HG03432 (cell line): ENCODE data around the gene NUP85.
A peak's percentile ranks its signal among the peaks of the same experiment; 100 is the strongest.
"Not testable (repeated sequence)": the region's sequence is repeated elsewhere in the genome, so short reads cannot be mapped to it uniquely, and the experiment has no call there.

Experiments
- ATAC-seq: cut with Tn5 transposase; IDR thresholded peaks from one replicate; pipeline ENCODE4 v1.9.1; 2021; ENCODE audit warnings: mild to moderate bottlenecking, moderate library complexity; ENCODE audit not compliant: unreplicated experiment

NUP85 gene

DNA sequence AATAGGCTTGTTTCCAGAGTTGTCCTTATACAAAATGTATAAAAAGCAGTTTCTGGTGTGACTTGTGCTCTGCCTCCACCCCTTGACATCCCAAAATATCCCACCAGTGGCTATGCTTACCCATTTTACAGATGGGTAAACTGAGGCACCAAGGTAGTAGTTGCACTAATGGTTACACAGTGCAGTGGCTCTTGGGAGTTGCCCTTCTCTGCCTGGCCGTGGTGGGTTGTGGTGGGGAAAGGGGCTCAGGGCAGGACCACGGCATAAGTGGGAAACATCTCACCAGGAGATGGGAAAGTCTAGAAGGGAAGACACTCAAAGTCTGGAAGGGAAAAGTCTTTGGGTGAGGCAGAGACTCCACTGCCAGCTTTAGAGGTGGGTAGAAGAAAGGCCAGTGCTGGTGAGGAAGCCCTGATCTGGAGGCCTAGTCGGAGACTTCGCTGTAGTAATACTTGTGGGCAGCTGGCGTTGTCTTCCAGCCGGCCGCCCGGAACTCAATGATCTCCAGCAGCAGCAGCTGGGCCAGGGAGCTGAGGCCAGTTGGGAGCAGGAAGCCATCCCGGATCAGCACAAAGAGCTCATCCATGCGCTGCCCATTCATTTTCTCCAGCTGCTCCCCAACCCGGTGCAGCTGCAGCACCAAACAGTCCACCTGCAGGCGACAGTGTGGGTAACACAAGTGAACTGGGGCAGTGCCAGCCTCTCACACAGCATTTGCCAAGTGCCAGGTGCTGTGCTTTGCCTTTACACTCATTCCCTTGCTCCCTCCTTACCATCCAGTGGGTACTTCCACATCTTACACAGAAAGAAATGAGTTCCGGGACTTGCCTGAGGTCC, 61.1 kb downstream of the NUP85 start:
- no peak for ATAC-seq

DNA sequence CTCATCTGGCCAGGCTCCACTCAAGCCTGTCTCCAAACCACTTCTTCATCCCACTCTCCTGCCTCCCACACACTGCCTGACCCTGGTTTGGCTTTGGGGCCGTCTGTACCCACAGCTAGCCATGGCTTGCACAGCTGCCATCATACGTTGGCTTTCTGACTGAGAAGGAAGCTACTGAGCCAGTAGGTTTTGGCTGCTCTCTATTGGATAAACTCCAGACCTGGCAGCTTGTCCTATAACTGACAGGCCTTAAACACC, 61.6 kb downstream of the NUP85 start:
- ATAC-seq = no peak

DNA sequence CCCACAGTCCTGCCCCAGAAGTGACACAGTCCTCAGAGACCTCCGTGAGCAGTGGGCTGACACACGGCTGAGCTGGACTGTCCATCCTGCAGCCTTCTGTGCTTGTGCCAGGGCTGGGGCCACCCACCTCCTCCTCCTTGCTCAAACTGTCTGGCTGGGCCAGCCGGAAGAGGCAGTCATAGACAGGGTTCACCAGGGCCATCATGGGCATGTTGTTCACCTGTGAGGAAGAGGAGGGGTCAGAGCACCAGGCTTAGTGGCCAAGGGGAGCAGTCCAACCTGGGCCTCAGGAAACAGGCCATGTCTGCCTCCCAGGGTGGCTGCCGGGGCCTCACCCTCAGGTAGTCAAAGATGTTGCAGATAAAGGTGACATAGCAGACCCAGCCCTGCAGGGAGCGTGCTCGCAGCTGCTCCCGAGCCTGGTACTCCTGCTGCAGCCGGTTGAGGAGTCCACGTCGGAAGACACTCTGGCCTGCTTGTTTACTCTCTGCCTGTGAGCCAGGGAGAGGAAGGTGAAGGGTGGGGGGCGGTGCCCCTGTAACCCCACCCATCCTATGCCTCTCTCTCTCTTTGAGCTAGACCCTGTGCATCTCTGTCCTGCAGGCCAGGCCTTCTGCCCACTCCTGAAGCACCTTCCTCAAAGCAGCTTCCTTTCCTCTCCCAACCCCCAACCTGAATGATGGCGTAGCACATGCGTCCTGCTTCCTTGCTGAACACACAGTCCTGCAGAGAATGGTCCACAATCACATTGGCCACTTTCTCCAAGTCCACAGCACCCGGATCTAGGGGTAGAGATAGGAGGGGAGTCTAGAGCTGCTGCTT, 62.1 kb downstream of the NUP85 start:
- no peak for ATAC-seq

DNA sequence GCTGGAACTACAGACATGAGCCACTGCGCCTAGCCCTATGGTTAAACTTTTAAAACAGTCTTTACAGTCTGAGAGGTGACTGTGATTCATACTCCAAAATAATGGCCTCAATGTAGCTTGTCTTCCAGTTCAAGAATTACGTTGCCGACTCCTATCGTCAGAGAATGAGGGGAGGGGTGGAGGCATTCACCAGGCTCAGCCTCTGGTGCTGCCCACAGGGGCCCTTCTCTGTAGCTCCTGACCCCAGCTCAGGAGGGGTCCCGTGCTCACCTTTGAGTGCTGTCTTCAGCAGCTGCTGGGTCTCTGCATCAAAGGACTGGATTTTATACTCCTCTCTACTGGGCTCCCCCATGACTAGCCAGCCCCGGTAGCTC, 64.4 kb downstream of the NUP85 start:
- ATAC-seq = no peak

DNA sequence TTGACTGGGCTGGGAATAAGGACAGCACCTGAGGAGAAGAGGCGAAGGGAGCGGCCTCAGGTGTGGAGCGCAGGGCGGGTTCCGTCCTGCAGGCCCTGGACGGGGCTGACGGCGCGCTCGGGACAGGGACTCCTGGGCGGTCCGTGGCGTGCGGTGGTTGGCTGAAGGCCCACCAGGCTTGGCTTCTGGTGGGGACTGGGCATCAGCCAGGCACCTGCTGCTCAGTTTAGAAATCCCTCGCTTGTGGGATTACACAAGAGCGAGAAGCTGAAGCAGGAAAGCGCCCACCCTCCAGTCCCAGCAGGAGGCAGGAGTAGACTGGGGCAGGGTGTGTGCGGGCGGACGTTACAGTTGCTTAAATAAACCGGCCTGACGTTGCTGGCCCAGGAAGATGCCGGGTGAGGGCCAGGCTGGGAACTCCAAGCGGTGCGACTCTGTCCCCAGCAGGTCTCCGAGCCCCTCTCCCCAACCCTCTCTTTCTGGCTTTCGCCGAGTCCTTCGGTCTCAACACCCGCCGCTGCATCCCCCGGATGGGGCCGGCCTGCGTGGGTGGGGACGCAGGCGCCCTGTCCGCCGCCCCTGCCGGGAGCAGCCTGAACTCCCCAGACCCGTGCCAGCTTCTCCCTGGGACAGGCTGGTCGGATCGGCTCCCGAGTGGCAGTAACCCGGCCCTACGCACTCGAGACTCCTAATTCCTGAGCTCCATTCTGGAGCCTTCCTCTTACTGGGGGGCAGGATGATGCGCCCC, 64.9 kb downstream of the NUP85 start:
- ATAC-seq = peak; percentile 37

DNA sequence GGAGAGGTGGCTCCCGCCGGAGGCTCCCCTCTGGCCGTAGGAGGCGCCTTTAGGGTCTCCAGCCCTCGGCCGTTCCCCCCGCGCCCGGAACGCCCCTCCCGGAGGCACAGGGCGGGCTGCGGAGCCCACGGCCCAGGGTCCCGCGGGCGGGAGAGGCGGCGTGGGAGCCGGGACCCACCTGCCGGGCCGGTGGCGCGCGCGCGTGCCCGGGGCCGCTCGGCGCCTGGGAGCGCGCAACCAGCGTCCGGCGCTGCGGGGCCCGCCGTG, 65.4 kb downstream of the NUP85 start, which contains the start of gene MIF4GD:
Gene MIF4GD, minus strand, starts transcription at position 266 of the 267 bp plus-strand sequence. CDS start 1,036 bp downstream, outside the sequence.
- ATAC-seq = no peak

DNA sequence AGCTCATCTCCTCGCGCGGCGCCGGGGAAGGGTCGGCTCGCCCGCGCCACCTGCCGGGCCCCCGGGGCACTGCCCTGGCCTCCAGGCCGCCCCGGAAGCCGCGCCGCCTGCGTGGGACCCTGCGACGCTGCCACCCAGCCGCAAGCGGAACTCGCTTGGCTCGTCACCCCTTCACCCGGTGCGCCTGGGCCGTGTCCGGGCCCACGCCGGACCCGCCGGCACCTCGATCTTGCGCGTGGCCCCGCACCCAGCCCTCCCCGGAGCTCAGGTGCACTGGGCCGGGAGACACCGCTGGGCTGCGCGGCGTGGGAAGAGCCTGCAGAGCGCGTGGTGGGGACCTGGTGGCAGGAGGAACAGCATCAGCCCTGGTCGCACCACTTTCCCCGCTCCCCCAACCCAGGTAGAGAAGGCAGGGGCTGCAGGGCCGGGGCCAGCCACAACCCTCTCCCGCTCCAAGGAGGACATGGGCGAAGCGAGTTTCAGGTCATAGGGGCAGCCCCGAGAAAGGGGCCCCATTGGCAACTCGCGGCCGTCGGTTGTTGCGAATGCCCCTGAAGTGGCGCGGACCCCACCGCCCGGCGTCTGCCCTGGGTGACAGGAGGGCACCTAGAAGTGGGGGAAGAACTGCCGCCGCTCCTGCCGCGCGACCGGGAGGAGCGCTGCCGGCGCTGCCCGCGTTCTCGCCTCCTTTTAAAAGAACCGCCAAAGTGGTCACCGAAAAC, 65.9 kb downstream of the NUP85 start:
- peak; percentile 74 for ATAC-seq

DNA sequence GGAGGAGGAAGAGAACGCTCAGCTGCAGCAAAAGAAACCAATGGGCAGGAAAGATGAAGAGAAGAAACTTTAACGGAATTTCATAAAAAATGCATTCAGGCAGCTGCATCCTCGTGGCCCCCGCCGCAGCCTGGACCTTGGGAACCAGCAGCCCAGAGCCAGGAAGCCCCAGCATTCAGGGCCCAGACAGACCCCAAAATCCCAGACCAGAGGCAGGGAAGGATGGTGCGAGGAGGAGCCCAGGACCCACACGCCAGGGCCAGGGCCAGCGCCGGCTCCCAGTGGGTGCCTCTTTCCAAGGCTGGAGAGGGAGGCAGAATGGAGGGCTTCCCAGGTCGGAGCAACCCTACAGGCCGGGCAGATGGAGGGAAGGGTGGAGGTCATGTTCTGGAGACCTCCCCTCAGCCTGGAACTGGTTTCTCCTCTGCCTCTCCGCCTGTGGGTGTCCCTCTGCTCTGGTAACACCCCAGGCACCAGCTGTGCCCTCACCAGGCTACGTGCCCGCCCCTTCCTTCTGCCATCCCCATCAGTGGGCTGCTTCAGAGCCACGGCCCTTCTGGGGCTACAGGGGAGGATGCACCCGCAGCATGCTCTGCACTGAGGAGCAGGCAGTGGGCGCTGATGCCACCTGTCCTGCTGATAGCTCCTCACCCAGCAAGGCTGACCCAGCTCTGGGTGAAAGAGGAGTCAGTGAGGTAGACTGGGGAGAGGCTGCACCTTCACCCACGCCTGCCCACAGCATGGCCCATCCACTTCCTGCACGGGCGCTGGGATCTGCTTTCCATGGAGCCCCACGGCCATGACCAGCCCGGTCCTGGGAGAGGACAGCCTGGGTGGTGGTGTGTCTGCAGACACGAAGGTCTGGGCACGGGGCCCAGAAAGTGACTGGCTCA, 66.7 kb downstream of the NUP85 start:
- no peak for ATAC-seq

DNA sequence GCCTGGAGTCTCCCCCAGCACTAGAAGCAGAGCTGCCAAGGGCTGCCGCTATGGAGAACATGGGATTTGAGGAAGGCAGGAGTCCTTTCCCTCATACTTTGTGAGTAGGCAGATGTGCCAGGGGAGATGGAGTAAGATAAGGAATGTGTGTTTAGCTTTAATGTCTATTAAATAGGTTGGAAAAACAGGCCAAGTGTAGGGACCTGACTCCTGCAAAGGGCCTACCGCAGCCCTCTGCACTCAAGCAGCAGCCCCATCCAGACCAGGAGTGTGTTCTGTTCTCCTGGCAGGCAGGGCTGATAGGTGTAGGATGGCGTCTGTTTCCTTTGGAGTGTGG, 67.3 kb downstream of the NUP85 start:
- no peak for ATAC-seq

DNA sequence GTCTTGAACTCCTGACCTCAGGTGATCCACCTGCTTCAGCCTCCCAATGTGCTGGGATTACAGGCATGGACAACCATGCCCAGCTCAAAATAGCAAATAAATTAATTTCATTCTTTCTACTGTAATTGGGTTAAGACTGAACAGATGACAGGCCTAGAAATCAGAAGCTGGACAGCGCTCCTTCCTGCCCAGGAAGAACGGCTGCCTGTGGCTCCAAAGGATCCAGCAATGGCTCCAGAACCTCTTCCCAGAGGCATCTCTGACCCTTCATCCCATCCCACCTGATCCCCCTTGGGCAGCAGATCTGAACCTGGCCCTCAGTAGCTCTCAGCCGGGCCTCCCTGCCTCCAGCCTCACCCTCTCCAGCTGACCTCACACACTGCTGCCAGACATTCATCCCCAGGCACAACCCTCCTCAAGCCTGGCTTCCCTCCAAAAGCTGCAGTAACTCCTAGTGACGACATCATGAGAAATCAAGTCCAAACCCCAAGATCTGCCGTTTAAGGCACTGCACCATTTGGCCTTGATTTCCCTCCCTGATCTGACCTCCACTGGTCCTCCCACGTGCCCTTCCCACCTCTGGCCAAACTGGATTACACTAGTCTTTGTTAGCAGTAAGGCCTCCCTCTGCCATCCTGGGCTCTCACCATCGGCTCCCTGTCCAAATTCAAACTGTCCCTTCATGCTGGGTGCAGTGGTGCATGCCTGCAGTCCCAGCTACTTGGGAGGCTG, 68.7 kb downstream of the NUP85 start:
- no peak for ATAC-seq

DNA sequence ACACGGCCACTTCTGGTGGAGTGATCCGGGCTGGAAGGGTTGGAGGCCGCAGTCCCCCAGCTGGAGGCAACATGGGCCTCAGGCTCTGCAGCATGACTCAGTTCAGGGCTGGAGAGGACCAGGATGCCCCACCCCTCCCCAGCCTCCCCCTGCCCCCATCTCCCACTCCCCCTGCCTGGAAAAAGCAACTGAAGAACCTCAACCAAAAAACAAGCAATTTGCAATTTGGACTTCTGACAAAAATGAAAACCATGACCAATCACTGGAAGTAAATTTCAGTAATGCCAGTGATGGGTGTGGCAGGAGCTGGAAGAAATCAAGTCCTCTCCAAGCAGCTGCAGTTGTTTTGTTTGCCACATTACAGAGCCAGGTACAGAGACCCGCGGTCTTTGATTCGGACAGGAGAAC, 72.2 kb downstream of the NUP85 start:
- no peak for ATAC-seq

DNA sequence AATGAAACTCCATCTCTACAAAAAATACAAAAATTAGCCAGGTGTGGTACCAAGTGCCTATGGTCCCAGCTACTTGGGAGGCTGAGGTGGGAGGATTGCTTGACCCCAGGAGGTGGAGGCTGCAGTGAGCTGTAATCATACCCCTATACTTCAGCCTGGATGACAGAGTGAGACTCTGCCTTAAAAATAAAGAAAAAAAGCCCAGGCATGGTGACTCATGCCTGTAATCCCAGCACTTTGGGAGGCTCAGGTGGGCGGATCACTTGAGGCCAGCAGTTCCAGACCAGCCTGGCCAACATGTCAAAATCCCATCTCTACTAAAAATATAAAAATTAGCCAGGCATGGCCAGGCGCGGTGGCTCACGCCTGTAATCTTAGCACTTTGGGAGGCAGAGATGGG, 74.7 kb downstream of the NUP85 start:
- ATAC-seq = not testable (repeated sequence)

DNA sequence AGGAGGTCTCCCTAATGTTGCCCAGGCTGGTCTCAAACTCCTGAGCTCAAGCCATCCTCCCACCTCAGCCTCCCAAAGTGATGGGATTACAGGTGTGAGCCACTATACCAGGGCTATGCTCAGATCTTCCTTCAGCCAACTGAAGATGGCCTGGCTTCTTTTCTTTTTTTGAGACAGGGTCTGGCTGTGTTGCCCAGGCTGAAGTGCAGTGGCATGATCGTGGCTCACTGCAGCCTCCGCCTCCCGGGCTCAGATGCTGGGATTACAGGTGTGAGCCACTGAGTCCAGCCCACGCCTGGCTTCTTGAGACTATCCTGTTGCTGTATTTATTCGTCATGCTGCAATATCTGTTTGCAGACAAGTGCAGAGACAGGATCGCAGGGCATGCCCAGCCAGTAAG, 79.6 kb downstream of the NUP85 start:
- no peak for ATAC-seq
